Activated CD4-positive, alpha-beta memory T cell treated with anti-CD3 and anti-CD28 coated beads for 36 hours (primary cell): ENCODE data around the gene TMPRSS3. TPM values are rescaled to one million over a fixed set of nuclear protein-coding genes. Genes with fewer than 3 reads are reported as not detected.

Source experiments
- CTCF ChIA-PET: fragments of 350-600 bp; sonication (Branson Sonifier 250); formaldehyde crosslinking; loops from one replicate; lab custom pipeline; 2021; ENCODE audit warnings: antibody characterized with exemption, inconsistent platforms; lab: Charles Lee
- POLR2A ChIA-PET: fragments of 350-600 bp; sonication (Branson Sonifier 250); formaldehyde crosslinking; loops from one replicate; lab custom pipeline; 2021; ENCODE audit warnings: antibody characterized with exemption; lab: Charles Lee
- DNase-seq: peaks from one replicate; pipeline ENCODE4 v3.0.0-alpha.2; 2020
- H3K27ac Mint-ChIP-seq: one replicate; pipeline ENCODE4 v1.8.0; 2021; ENCODE audit warnings: mixed read lengths
- H3K27me3 Mint-ChIP-seq: one replicate; pipeline ENCODE4 v1.8.0; 2021; ENCODE audit warnings: mixed read lengths
- H3K36me3 Mint-ChIP-seq: one replicate; pipeline ENCODE4 v1.8.0; 2021; ENCODE audit warnings: mixed read lengths
- H3K4me1 Mint-ChIP-seq: one replicate; pipeline ENCODE4 v1.8.0; 2021; ENCODE audit warnings: low read depth, mixed read lengths
- H3K4me3 Mint-ChIP-seq: one replicate; pipeline ENCODE4 v1.8.0; 2021; ENCODE audit warnings: mild to moderate bottlenecking, mixed read lengths
- H3K9me3 Mint-ChIP-seq: one replicate; pipeline ENCODE4 v1.8.0; 2021; ENCODE audit warnings: mixed read lengths
- intact Hi-C: fragments of 100-400 bp; cut with micrococcal nuclease; formaldehyde crosslinking; loops from one replicate; pipeline ENCODE4 v1.15.1; 2023
- total RNA-seq, 2 experiments: library from RNA; stranded (reverse); gene quantifications; one replicate each; pipeline ENCODE4 v1.2.3, GENCODE V29; 2021

TMPRSS3 gene
- total RNA-seq, 2 experiments from 2014 or later, result 47.6 to 49.8 TPM

DNA sequence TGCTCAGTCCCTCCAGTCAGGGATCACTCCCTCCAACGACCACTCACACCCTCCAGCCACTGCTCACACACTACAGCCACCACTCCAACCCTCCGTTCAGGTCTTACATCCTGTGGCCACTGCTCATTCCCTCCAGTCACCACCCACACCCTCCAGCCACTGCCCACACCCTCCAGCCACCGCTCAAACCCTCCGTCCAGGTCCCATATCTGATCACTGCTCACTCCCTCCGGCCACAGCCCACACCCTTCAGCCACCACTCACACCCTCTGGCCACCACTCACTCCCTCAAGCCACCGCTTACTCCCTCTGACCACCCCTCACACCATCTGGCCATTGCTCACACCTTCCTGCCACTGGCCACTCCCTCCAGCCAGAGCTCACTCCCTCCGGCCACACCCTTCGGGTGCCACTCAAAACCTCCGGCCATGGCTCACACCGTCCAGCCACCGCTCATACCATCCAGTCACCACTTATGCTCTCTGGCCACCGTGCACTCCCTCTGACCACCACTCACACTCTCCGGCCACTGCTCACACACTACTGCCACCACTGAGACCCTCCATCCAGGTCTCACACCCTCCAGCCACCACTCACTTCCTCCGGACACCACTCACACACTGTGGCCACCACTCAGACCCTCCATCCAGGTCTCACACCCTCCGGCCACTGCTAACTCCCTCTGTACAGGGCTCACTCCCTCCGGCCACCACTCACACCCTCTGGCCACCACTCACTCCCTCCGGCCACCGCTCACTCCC is 24.8 kb downstream of the TMPRSS3 start:
- CTCF ChIA-PET, result no interaction called here
- Mint-ChIP-seq H3K27me3 (no peaks in the 10 kb centered on the region), H3K4me3 (peak overlapping the region; percentile 3), H3K27ac (peak overlapping the region; percentile 19), H3K4me1 (peaks cover 35% of the 10 kb centered on the region), H3K36me3 (peaks cover 24% of the 10 kb centered on the region), H3K9me3 (no peaks in the 10 kb centered on the region)
- POLR2A ChIA-PET, result no interaction called here
- DNase-seq, result no peak
- intact Hi-C loops, result no loop called here

- POLR2A ChIA-PET, result interaction anchor here (0.6 kb wide), 1 partner anchor 40 kb away, joined by 3 read pairs; no protein-coding TSS in a partner anchor
- Mint-ChIP-seq H3K4me1 (peaks cover 30% of the 10 kb centered on the region), H3K27ac (no peak overlapping the region), H3K9me3 (no peaks in the 10 kb centered on the region), H3K36me3 (peaks cover 23% of the 10 kb centered on the region), H3K4me3 (no peak overlapping the region), H3K27me3 (no peaks in the 10 kb centered on the region)
- no peak for DNase-seq
- CTCF ChIA-PET, result interaction anchor here (0.8 kb wide), 1 partner anchor 29 kb away, joined by 3 read pairs; no protein-coding TSS in a partner anchor
- intact Hi-C loops, result no loop called here
These were observed 26.0 kb downstream of the TMPRSS3 start for GRCh38 chr21:42369821-42370220.

DNA sequence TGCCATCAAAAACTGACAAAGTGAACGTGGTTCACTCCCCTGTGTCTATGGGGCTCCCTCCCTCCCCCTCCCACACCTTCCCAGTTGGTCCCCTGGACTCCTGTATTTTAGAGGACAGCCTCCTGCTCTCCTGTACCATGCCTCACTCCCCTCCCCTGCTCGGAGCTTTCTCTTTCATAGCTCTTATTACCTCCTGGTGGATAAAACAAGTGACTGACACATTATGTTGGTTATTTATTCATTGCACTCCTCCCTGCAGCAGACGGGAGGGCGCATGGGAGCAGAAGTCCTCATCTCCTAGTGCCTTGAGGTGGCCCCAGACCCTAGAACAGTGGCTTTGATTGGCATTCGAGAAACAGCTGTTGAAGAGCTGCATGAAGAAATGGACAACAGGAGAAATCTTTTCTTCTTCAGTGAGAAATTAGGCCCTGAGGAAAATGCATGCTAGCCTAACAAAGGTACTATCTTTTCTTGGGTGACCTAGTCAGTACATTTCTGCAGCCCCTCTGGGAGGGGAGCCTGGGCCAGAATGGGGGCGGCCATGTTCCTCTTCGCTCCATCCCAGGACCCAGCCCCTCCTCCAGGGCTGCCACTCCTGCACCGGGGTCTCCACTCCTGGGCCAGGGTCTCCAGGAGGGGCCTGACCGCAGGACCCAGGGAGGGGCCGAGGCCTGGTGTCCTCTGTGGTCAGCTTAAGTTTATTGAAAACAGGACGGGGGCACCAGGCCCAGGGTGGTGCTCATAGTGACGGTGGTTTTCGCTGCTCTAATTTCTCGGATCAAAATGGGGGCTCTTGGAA is 28.3 kb downstream of the TMPRSS3 start:
- intact Hi-C loops, result no loop called here
- Mint-ChIP-seq H3K4me3 (no peak overlapping the region), H3K9me3 (no peaks in the 10 kb centered on the region), H3K27me3 (peaks cover 4% of the 10 kb centered on the region), H3K36me3 (peaks cover 8% of the 10 kb centered on the region), H3K4me1 (peaks cover 8% of the 10 kb centered on the region), H3K27ac (peak overlapping the region; percentile 70)
- CTCF ChIA-PET, result interaction anchor here (1.0 to 1.6 kb wide), 4 partner anchors 12 to 82 kb away, joined by 3 to 6 read pairs (median 4); no protein-coding TSS in a partner anchor
- no peak for DNase-seq
- POLR2A ChIA-PET, result no interaction called here

DNA sequence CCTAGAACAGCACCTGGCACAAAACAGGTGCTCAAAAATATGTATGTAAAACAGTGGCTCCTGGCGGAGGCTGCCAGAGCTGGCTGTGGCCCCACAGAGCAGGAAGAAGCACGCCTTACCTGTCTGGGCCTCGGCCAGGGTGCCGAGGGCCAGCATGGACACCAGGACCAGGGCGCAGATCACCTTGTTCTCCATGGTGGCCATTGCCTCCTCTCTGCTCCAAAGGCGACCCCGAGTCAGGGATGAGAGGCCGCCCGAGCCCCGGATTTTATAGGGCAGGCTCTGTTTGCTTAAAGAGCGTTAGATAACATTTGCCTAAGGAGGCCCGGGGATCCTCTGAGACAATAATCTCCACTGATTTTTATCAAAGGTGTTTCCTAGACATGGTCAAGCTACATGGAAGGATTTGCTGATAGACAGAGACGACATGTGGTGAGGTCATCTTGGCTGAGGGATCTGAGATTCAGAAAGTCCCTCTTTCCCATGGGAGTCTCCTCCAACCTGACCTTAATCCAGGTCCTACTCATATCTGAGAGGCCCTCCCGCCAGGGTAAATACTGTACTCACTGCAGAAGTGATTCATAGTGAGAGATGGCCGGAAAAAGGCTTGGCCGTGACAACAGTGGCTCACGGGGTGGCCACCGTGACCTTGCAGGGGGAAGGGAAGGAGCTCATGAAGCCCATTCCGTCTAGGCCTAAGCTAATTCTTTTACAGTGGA is 29.4 kb downstream of the TMPRSS3 start, which contains the start of gene TFF1:
TFF1 (minus strand) TSS at position 244 of the 719 bp plus-strand sequence; CDS start at position 204, 40 bp downstream.
- Mint-ChIP-seq H3K4me1 (peaks cover 8% of the 10 kb centered on the region), H3K9me3 (no peaks in the 10 kb centered on the region), H3K27ac (no peak within 1 kb of the TSS), H3K27me3 (peaks cover 6% of the 10 kb centered on the region), H3K4me3 (no peak within 1 kb of the TSS), H3K36me3 (no peaks in the 10 kb centered on the region)
- DNase-seq, result no peak
- intact Hi-C loops, result no loop called here
- POLR2A ChIA-PET, result no interaction called here
- CTCF ChIA-PET, result interaction anchor here (1.3 to 1.6 kb wide), 2 partner anchors 57 to 84 kb away, joined by 4 to 6 read pairs; no protein-coding TSS in a partner anchor

DNA sequence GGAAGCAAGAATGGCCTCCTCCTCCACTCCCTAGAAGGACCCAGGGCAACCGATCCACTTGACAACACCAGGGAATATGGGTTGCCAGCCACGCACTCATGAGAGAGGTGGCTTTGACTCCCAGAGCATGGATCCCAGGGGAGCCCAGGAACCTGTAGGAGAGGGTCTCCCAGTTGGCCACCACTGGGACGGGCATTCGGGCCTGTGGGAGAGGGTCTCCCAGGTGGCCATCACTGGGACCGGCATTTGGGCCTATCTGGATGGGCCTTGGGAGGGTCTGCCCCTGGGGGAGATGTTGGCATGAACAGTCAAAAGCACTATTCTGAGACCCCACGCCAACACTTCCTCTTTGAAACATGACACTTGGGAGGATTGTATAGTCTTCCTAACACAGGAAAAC is 30.1 kb downstream of the TMPRSS3 start:
- peaks cover 7% of the 10 kb centered on the region for H3K4me1 Mint-ChIP-seq
- peaks cover 6% of the 10 kb centered on the region for H3K27me3 Mint-ChIP-seq
- H3K36me3 Mint-ChIP-seq, result no peaks in the 10 kb centered on the region
- no peak overlapping the region for H3K4me3 Mint-ChIP-seq
- intact Hi-C loops, result no loop called here
- no peak overlapping the region for H3K27ac Mint-ChIP-seq
- ChIA-PET POLR2A (no interaction called here), CTCF (no interaction called here)
- no peak for DNase-seq
- no peaks in the 10 kb centered on the region for H3K9me3 Mint-ChIP-seq

DNA sequence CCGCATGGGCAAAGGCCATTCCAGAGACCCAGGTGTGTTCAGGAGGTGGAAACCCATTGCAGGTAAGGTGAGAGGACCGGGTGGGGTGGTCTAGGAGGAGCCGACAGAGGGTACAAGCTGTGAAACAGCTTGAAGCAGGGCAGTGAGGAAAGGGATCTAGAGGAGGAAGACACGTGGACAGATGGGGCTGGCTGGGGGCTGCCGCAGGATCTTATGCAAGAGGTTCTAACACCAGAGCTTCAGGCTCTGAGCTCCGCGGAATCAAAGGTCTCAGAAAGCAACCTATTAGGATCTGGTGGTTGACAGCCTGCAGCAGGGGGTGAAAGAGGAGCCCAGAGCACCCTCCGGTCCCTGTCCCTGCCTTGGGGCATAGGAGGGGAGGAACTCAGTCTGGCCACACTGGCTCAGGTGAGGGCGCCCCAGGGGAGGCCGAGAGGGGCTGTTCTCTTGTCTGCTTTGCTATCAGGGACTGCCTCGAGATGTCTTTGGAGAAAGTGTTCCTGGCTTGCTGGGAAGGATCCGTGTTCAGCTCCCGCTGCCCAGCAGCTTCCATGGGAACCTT is 31.5 kb downstream of the TMPRSS3 start:
- Mint-ChIP-seq H3K27ac (no peak overlapping the region), H3K27me3 (peaks cover 6% of the 10 kb centered on the region), H3K4me1 (peaks cover 6% of the 10 kb centered on the region), H3K36me3 (no peaks in the 10 kb centered on the region), H3K9me3 (no peaks in the 10 kb centered on the region), H3K4me3 (no peak overlapping the region)
- ChIA-PET CTCF (no interaction called here), POLR2A (no interaction called here)
- DNase-seq, result no peak
- intact Hi-C loops, result no loop called here

DNA sequence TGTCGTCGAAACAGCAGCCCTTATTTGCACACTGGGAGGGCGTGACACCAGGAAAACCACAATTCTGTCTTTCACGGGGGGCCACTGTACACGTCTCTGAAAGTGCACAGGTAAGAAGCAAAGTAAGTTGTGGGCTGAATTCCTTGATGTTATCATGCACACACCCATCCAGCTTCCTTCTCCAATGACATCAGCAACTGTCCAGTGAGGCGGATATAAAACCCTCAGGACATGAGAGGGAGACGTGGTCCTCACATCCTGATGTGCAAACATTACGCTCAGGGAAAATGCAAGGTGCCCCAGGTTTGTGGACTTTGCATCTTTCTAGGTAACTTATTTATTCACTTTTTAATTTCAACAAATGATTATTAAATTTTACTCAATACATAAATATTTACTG is 32.5 kb downstream of the TMPRSS3 start:
- CTCF ChIA-PET, result interaction anchor here (1.0 to 5.6 kb wide), 2 partner anchors 19 to 104 kb away, joined by 3 to 29 read pairs; no protein-coding TSS in a partner anchor
- POLR2A ChIA-PET, result no interaction called here
- Mint-ChIP-seq H3K4me1 (peaks cover 5% of the 10 kb centered on the region), H3K9me3 (no peaks in the 10 kb centered on the region), H3K36me3 (no peaks in the 10 kb centered on the region), H3K27me3 (peaks cover 8% of the 10 kb centered on the region), H3K27ac (no peak overlapping the region), H3K4me3 (no peak overlapping the region)
- intact Hi-C loops, result no loop called here
- DNase-seq, result no peak

DNA sequence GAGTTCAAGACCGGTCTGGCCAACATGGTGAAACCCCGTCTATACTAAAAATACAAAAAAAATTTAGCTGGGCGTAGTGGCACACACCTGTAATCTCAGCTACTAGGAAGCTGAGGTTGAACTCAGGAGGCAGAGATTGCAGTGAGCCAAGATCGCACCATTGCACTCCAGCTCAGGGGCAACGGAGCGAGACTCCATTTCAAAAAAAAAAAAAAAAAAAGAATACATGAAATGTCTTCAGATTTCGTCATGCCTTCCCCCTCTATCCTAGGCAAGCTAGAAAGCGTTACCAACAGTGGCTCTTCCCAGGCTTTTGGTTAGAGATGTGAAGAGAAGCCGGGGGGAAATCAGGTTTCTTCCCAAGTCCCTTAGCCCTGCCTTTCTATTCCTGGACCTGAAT is 33.2 kb downstream of the TMPRSS3 start:
- no peak overlapping the region for H3K4me3 Mint-ChIP-seq
- H3K27me3 Mint-ChIP-seq, result peaks cover 8% of the 10 kb centered on the region
- no peaks in the 10 kb centered on the region for H3K36me3 Mint-ChIP-seq
- no peak overlapping the region for H3K27ac Mint-ChIP-seq
- POLR2A ChIA-PET, result no interaction called here
- DNase-seq, result no peak
- intact Hi-C loops, result no loop called here
- H3K9me3 Mint-ChIP-seq, result no peaks in the 10 kb centered on the region
- H3K4me1 Mint-ChIP-seq, result no peaks in the 10 kb centered on the region
- CTCF ChIA-PET, result interaction anchor here (1.0 to 5.6 kb wide), 2 partner anchors 19 to 105 kb away, joined by 3 to 29 read pairs; no protein-coding TSS in a partner anchor

DNA sequence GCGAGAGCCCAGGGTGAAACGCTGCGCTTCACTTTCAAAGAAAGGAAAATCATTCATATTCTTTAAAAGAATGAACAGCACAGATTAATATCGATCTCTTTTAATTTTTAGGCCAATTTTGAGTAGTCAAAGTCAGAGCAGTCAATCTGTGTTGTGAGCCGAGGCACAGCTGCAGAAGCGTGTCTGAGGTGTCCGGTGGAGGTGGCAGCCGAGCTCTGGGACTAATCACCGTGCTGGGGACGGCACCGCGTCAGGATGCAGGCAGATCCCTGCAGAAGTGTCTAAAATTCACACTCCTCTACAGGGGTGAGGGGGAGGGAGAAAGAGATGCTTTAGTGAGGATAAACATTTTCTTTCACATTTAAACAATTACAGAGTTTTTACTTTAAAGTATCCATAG is 33.7 kb downstream of the TMPRSS3 start:
- Mint-ChIP-seq H3K9me3 (no peaks in the 10 kb centered on the region), H3K27ac (no peak overlapping the region), H3K36me3 (no peaks in the 10 kb centered on the region), H3K4me3 (no peak overlapping the region), H3K27me3 (peaks cover 8% of the 10 kb centered on the region), H3K4me1 (no peaks in the 10 kb centered on the region)
- CTCF ChIA-PET, result interaction anchor here (1.0 to 5.6 kb wide), 2 partner anchors 20 to 105 kb away, joined by 3 to 29 read pairs; no protein-coding TSS in a partner anchor
- no peak for DNase-seq
- POLR2A ChIA-PET, result no interaction called here
- intact Hi-C loops, result no loop called here

- intact Hi-C loops, result no loop called here
- no peak for DNase-seq
- Mint-ChIP-seq H3K4me1 (no peaks in the 10 kb centered on the region), H3K36me3 (no peaks in the 10 kb centered on the region), H3K9me3 (peaks cover 7% of the 10 kb centered on the region), H3K27ac (no peak overlapping the region), H3K27me3 (peaks cover 8% of the 10 kb centered on the region), H3K4me3 (no peak overlapping the region)
- CTCF ChIA-PET, result interaction anchor here (0.6 to 5.6 kb wide), 14 partner anchors 11 to 398 kb away, joined by 3 to 29 read pairs (median 4); partner anchors contain the start of gene UBASH3A
- POLR2A ChIA-PET, result interaction anchor here (0.6 kb wide), 1 partner anchor 23 kb away, joined by 6 read pairs; no protein-coding TSS in a partner anchor
These were observed 34.6 kb downstream of the TMPRSS3 start for GRCh38 chr21:42361286-42361685.

DNA sequence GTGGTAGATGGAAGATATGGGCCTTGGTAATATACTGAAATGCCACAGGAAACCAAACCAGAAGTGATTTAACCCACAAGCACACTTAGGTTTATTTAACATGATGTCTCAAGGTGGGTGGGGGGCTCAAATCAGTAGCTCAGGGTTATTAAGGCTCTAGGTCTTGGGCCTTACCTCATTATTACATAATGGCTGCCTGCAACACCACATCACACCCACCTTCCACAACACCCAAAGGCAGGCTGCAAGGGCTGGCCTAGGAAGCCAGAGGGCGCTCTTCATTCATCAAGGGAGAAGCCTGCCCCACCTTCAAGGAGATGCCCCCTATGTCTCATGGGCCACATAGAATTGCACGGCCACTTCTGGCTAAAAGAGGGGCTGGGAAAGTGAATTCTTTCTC is 35.5 kb downstream of the TMPRSS3 start:
- CTCF ChIA-PET, result interaction anchor here (0.5 to 5.6 kb wide), 11 partner anchors 14 to 507 kb away, joined by 3 to 29 read pairs (median 4); no protein-coding TSS in a partner anchor
- peak; percentile 41 for DNase-seq
- H3K4me3 Mint-ChIP-seq, result no peak overlapping the region
- no peaks in the 10 kb centered on the region for H3K4me1 Mint-ChIP-seq
- H3K27me3 Mint-ChIP-seq, result peaks cover 8% of the 10 kb centered on the region
- H3K36me3 Mint-ChIP-seq, result peaks cover 4% of the 10 kb centered on the region
- POLR2A ChIA-PET, result no interaction called here
- intact Hi-C loops, result no loop called here
- peaks cover 12% of the 10 kb centered on the region for H3K9me3 Mint-ChIP-seq
- no peak overlapping the region for H3K27ac Mint-ChIP-seq
